BJ (cell line): ENCODE data around the gene PCSK2. TPM values are rescaled to one million over a fixed set of nuclear protein-coding genes. Genes with fewer than 3 reads are reported as not detected.

Experiments used
- CTCF ChIA-PET: fragments of 350-600 bp; formaldehyde crosslinking; extraction: SDS; loops from one replicate; lab custom pipeline; 2021; ENCODE audit warnings: antibody characterized with exemption, inconsistent platforms; lab: Yijun Ruan, JAX
- POLR2A ChIA-PET: fragments of 300-600 bp; sonication (Branson Sonifier 250); formaldehyde crosslinking; extraction: SDS; loops from one replicate; lab custom pipeline; 2021; ENCODE audit warnings: antibody characterized with exemption; lab: Charles Lee
- DNase-seq: peaks from one replicate; pipeline ENCODE4 v3.0.0-alpha.2; 2011; ENCODE audit warnings: low read depth
- H3K27me3 ChIP-seq: 2 replicates; pipeline ENCODE4 v1.6.0; 2011; ENCODE audit warnings: low read length; ENCODE audit not compliant: control insufficient read depth, insufficient read depth
- H3K36me3 ChIP-seq: 2 replicates; pipeline ENCODE4 v1.5.1; 2011; ENCODE audit warnings: low read length; ENCODE audit not compliant: control insufficient read depth, insufficient read depth
- H3K4me3 ChIP-seq: 2 replicates; pipeline ENCODE4 v1.5.1; 2011; ENCODE audit warnings: low read depth, mild to moderate bottlenecking, control low read depth, low read length
- CTCF ChIP-seq: IDR thresholded peaks from 2 replicates; pipeline ENCODE4 v1.5.1; 2011; ENCODE audit warnings: low read depth, mild to moderate bottlenecking, control low read depth, inconsistent platforms, low read length, moderate library complexity; ENCODE audit not compliant: insufficient read depth
- polyA plus RNA-seq: library from polyadenylated mRNA; depleted of rRNA; stranded (reverse); fragments of >200 nt; gene quantifications from 2 replicates; pipeline ENCODE4 v1.2.3, GENCODE V29; 2011

Gene PCSK2
- polyA plus RNA-seq, 1 experiment = not detected

- POLR2A ChIA-PET = no interaction called here
- Histone ChIP-seq H3K36me3 (no peaks in the 10 kb centered on the region), H3K4me3 (no peak overlapping the region), H3K27me3 (peaks cover 1% of the 10 kb centered on the region; the same call in 1 of the 2 replicates)
- no peak for DNase-seq
- no peak for TF ChIP-seq CTCF
- CTCF ChIA-PET = interaction anchor here (1.2 to 2.6 kb wide), 2 partner anchors 11 to 641 kb away, joined by 8 to 15 read pairs; no protein-coding TSS in a partner anchor
Observed at GRCh38 chr20:17443131-17443858, 216.5 kb downstream of the PCSK2 start.

GRCh38 chr20:17444091-17444490 is 217.3 kb downstream of the PCSK2 start:
- Histone ChIP-seq H3K27me3 (peaks cover 1% of the 10 kb centered on the region; the same call in 1 of the 2 replicates), H3K36me3 (no peaks in the 10 kb centered on the region), H3K4me3 (no peak overlapping the region)
- POLR2A ChIA-PET = no interaction called here
- no peak for DNase-seq
- TF ChIP-seq CTCF = no peak
- CTCF ChIA-PET = interaction anchor here (1.7 kb wide), 1 partner anchor 640 kb away, joined by 6 read pairs; no protein-coding TSS in a partner anchor

GRCh38 chr20:17445543-17445942 is 218.7 kb downstream of the PCSK2 start:
- no peaks in the 10 kb centered on the region for H3K36me3 ChIP-seq
- ChIA-PET CTCF (interaction anchor here (1.0 to 1.7 kb wide), 3 partner anchors 14 to 645 kb away, joined by 4 to 7 read pairs (median 6); no protein-coding TSS in a partner anchor), POLR2A (no interaction called here)
- H3K4me3 ChIP-seq = no peak overlapping the region
- no peak for TF ChIP-seq CTCF
- H3K27me3 ChIP-seq = peaks cover 1% of the 10 kb centered on the region; the same call in 1 of the 2 replicates
- no peak for DNase-seq

- no peak for DNase-seq
- CTCF ChIA-PET = interaction anchor here (1.2 to 1.3 kb wide), 3 partner anchors 14 to 643 kb away, joined by 4 to 7 read pairs (median 5); no protein-coding TSS in a partner anchor
- H3K27me3 ChIP-seq = peaks cover 1% of the 10 kb centered on the region; the same call in 1 of the 2 replicates
- no peak for TF ChIP-seq CTCF
- POLR2A ChIA-PET = no interaction called here
- H3K36me3 ChIP-seq = no peaks in the 10 kb centered on the region
- no peak overlapping the region for H3K4me3 ChIP-seq
Observed at GRCh38 chr20:17446171-17446570, 219.3 kb downstream of the PCSK2 start.

- POLR2A ChIA-PET = no interaction called here
- CTCF ChIA-PET = interaction anchor here (1.4 to 1.5 kb wide), 2 partner anchors 12 to 646 kb away, joined by 3 to 5 read pairs; no protein-coding TSS in a partner anchor
- peaks cover under 1% of the 10 kb centered on the region; the same call in 1 of the 2 replicates for H3K27me3 ChIP-seq
- H3K36me3 ChIP-seq = no peaks in the 10 kb centered on the region
- no peak for TF ChIP-seq CTCF
- DNase-seq = no peak
- no peak overlapping the region for H3K4me3 ChIP-seq
Observed at GRCh38 chr20:17448071-17448470, 221.2 kb downstream of the PCSK2 start.
